ENCODE measurements around the gene SBNO2. TPM values are rescaled to one million over a fixed set of nuclear protein-coding genes. Genes with fewer than 3 reads are reported as not detected.

Gene SBNO2
- total RNA-seq, 1 experiment from 2014 or later, result 17.4 TPM

GRCh38 chr19:1089891-1090290 is 84.2 kb downstream of the SBNO2 start:
- DNase-seq (ENCODE audit: low read depth), result no peak

- DNase-seq (ENCODE audit: low read depth), result no peak
Measured at GRCh38 chr19:1089126-1089771, 84.8 kb downstream of the SBNO2 start.

GRCh38 chr19:1088416-1089010 is 85.6 kb downstream of the SBNO2 start:
- no peak for DNase-seq (ENCODE audit: low read depth)

- no peak for DNase-seq (ENCODE audit: low read depth)
Measured at GRCh38 chr19:1087813-1088415, 86.2 kb downstream of the SBNO2 start.

GRCh38 chr19:1086613-1087012 is 87.5 kb downstream of the SBNO2 start:
- DNase-seq (ENCODE audit: low read depth), result no peak

- no peak for DNase-seq (ENCODE audit: low read depth)
Measured at GRCh38 chr19:1085676-1086442, 88.2 kb downstream of the SBNO2 start.

GRCh38 chr19:1085053-1085658 is 88.9 kb downstream of the SBNO2 start:
- DNase-seq (ENCODE audit: low read depth), result no peak

GRCh38 chr19:1084024-1084868 is 89.8 kb downstream of the SBNO2 start:
- no peak for DNase-seq (ENCODE audit: low read depth)

GRCh38 chr19:1082928-1083816 is 90.9 kb downstream of the SBNO2 start:
- DNase-seq (ENCODE audit: low read depth), result no peak

GRCh38 chr19:1082165-1082927 is 91.7 kb downstream of the SBNO2 start:
- no peak for DNase-seq (ENCODE audit: low read depth)

GRCh38 chr19:1081301-1082164 is 92.5 kb downstream of the SBNO2 start:
- no peak for DNase-seq (ENCODE audit: low read depth)

GRCh38 chr19:1080360-1081161 is 93.5 kb downstream of the SBNO2 start:
- DNase-seq (ENCODE audit: low read depth), result no peak

- no peak for DNase-seq (ENCODE audit: low read depth)
Measured at GRCh38 chr19:1079566-1080111, 94.4 kb downstream of the SBNO2 start.

GRCh38 chr19:1076951-1077350 is 97.1 kb downstream of the SBNO2 start:
- DNase-seq (ENCODE audit: low read depth), result peak; percentile 66

- no peak for DNase-seq (ENCODE audit: low read depth)
Measured at GRCh38 chr19:1076046-1076386, 98.1 kb downstream of the SBNO2 start.

GRCh38 chr19:1074544-1075283 is 99.4 kb downstream of the SBNO2 start:
- DNase-seq (ENCODE audit: low read depth), result no peak
